22Rv1 (cell line): ENCODE measurements around the gene ABCG5.

ENCODE experiments used
- H3K27ac ChIP-seq: fragments of 450-650 bp; 2 replicates; pipeline ENCODE4 v1.5.1; 2017
- ZFX ChIP-seq: fragments of 450-650 bp; IDR thresholded peaks from 2 replicates; pipeline ENCODE4 v1.6.1; 2017; ENCODE audit warnings: antibody characterized with exemption, borderline replicate concordance
- TF ChIP-seq, protein P1 (sequence below): fragments of 450-650 bp; IDR thresholded peaks from 2 replicates; pipeline ENCODE4 v1.5.1; 2017; ENCODE audit warnings: mild to moderate bottlenecking

ABCG5 gene

DNA sequence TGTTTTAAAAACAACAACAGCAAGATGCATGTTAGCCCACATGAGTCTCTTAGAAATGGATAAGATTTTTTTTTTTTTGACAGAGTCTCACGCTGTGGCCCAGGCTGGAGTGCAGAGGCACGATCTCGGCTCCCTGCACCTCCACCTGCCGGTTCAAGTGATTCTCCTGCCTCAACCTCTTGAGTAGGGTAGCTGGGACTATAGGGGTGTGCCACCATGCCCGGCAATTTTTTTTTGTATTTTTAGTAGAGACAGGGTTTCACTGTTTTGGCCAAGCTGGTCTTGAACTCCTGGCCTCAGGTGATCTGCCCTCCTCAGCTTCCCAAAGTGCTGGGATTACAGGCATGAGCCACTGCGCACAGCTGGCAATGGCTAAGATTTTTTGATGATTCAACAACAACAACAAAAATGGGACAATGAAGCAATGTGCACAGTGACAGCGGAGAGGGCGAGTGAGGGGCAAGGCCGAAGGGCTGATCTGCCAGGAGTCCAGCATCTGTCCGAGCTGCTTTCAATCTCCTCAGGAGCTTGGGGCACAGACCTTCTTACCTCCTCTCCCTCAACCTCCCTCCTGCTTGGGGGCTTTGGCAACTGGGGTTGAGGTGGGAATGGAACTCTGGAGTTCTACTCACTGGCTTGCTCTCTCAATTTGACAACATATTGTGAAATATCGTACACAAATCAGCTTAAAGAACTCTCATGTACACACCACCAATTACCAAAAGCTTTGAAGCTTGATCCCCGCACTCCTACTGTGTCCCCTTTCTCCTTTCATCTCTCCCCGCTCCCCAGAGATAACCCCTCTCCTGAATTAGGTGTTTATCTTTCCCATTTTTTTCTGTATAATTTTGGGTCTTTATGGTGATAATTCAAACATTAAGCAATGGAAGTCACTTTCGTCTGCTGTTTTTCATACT is 3.6 kb upstream of the ABCG5 start:
- TF ChIP-seq, protein P1, sequence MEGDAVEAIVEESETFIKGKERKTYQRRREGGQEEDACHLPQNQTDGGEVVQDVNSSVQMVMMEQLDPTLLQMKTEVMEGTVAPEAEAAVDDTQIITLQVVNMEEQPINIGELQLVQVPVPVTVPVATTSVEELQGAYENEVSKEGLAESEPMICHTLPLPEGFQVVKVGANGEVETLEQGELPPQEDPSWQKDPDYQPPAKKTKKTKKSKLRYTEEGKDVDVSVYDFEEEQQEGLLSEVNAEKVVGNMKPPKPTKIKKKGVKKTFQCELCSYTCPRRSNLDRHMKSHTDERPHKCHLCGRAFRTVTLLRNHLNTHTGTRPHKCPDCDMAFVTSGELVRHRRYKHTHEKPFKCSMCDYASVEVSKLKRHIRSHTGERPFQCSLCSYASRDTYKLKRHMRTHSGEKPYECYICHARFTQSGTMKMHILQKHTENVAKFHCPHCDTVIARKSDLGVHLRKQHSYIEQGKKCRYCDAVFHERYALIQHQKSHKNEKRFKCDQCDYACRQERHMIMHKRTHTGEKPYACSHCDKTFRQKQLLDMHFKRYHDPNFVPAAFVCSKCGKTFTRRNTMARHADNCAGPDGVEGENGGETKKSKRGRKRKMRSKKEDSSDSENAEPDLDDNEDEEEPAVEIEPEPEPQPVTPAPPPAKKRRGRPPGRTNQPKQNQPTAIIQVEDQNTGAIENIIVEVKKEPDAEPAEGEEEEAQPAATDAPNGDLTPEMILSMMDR = no peak
- TF ChIP-seq ZFX = no peak

DNA sequence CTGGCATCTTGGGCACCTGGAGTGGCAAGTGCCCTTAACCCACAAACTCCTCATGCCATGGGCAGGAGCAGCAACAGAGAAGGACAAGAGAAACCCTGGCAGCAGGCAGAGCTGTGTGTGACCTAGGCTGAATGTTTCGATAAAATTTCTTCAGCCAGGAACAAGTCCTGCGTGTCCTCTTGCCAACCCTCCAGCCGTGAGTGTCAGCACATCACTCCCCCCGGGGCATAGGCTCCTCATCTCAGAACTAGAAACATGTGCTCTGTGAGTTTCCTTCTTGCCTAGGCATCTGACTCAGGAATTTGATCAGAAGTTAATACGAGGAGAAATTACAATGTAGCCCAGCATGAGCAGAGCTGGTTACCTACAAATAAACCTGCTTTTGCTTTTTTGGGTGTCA is 2.3 kb upstream of the ABCG5 start:
- TF ChIP-seq, protein P1 = no peak
- no peak for TF ChIP-seq ZFX
- H3K27ac ChIP-seq = no peak overlapping the region

More for the DNA sequence above, 3.6 kb upstream of the ABCG5 start:
- H3K27ac ChIP-seq = no peak overlapping the region

DNA sequence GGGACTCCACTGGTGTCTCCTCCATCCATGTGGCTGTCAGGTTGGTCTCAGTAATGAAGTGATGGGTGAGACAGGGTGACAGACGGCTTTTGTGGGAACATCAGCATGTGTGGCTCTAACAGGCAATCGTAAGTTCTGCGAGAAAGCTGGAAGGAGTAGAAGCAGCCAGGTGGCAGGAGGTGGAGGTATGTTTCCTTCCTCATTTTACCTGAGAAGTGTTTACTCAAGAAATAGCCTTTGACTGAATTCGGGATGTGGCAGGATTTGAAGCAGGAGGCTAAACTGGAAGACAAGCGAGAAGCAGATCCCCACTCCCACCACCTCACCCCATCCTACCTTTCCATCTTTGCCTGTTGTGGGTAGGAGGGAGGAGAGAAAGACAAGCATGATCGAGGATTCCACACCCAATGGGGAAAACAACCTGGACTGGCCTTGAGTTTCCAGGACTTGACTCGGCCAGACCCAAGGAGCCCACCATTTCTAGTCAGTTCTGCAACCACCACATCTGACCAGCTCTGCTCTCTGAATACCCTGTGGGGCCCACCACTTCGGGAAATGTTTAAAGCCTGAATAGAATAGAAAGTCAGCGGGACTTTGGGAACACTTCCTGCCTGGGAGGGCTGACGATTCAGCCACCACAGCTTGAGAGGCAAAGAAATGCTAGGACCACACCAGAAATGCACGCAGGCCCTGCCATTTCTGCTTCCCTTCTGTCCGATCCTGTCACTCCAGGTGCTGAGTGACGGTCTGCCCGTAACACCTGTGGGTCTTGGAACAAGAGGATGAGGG is 1.3 kb upstream of the ABCG5 start:
- no peak for TF ChIP-seq ZFX
- TF ChIP-seq, protein P1 = no peak

DNA sequence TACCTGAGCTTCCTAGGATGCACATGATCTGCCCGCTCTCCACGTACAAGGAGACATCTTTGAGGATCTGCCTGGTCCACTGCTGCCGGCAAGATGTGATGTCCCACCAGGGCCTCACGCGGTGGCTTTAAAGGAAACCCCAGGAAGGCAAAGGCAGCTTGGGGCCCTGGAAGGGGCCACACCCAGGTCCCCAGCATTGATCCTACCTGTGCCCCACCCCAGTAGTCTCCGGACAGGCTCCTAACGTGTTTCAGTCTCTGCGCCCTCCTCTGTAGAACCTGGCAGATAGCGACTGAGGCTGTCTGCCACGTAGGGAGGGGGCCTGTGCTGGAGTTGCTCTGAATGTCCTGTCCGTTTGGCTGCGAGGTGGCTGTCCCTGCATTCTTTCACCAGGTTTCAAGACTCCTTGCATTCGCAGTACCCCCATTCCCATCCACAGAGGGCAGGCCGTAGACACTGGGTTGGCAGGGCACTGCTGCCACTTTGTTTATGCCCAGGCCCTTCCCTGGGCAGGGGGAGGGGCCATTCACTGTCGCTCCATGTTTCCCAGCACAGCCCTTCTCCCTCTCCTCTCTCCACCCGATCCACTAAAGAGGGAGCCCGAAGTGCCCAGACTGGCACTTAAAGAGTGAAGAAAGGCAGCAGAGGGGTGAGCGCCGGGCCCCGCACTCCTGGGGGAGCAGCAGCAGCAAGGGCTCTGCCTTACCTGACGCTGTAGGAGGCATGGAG is 644 bp downstream of the ABCG5 start:
- TF ChIP-seq, protein P1 = no peak
- TF ChIP-seq ZFX = no peak

More for the DNA sequence above, 1.3 kb upstream of the ABCG5 start:
- no peak overlapping the region for H3K27ac ChIP-seq

DNA sequence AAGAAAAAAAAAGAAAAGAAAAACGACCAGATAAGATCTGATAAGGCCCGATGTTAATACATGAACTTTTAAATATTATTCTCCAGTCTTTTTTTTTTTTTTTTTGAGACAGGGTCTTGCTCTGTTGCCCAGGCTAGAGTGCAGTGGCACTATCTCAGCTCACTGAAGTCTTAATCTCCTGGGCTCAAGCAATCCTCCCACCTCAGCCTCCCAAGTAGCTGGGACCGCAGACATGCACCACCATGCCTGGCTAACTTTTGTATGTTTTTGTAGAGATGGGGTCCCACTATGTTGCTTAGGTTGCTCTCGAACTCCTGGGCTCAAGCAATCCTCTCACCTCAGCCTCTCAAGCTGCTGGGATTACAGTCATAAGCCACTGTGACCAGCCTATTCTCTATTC is 1.6 kb downstream of the ABCG5 start:
- TF ChIP-seq ZFX = no peak
- TF ChIP-seq, protein P1 = no peak

More for the DNA sequence above, 644 bp downstream of the ABCG5 start:
- H3K27ac ChIP-seq = no peak overlapping the region

DNA sequence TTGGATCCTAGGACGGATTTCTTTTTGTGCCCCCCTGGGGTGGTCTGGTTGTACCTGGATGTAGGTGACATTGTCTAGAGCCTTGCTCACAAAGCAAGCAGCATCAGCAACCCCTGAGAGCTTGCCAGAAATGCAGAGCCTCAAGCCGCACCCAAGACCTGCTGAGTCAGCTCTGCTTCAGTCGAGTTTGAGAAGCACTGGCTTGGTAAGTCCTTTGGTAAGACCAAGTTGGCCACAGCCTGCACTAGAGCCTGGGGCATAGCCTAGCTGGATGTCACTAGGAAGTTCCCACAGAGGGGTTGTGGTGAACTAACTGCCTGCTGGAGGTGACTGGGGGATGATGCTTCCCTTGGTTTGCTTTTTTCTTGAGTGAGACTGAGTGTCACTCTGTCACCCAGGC is 6.2 kb downstream of the ABCG5 start:
- no peak overlapping the region for H3K27ac ChIP-seq
- TF ChIP-seq, protein P1 = no peak
- TF ChIP-seq ZFX = no peak

More for the DNA sequence above, 1.6 kb downstream of the ABCG5 start:
- H3K27ac ChIP-seq = no peak overlapping the region
